HG03025 (cell line): ENCODE results near the gene WNT9A.

Experiments used
- ATAC-seq: cut with Tn5 transposase; IDR thresholded peaks from one replicate; pipeline ENCODE4 v1.9.1; 2021; ENCODE audit warnings: mild to moderate bottlenecking, moderate library complexity; ENCODE audit not compliant: unreplicated experiment, low FRiP score

The WNT9A gene

DNA sequence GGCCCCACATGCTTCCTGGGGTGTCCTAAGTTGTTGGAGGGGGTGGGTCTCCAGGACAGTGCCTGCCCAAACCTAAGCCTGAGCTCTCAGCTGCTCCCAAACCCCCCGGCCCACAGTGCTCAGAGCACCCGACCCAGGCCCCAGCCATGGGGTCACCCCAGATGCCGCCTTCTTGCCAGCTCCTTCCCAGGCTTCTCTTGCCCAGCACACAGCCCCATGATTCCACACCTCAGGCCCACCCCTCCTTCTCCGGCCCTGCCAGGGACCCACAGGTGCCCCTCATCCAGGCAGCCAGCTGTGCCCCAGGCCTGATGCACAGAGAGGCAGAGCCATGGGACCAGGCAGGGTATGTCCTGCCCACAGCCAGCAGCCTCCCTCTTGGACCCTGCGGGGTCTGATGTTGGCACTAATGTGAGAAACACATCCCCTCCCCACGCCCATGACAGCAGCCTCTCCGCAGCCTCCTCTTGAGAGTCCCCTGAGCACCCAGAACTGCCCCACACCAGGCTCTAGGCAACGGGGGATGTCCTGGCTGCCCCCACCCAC, 4.9 kb downstream of the WNT9A start:
- no peak for ATAC-seq

- ATAC-seq: no peak
Measured at GRCh38 chr1:227942021-227942715, 5.6 kb downstream of the WNT9A start.

DNA sequence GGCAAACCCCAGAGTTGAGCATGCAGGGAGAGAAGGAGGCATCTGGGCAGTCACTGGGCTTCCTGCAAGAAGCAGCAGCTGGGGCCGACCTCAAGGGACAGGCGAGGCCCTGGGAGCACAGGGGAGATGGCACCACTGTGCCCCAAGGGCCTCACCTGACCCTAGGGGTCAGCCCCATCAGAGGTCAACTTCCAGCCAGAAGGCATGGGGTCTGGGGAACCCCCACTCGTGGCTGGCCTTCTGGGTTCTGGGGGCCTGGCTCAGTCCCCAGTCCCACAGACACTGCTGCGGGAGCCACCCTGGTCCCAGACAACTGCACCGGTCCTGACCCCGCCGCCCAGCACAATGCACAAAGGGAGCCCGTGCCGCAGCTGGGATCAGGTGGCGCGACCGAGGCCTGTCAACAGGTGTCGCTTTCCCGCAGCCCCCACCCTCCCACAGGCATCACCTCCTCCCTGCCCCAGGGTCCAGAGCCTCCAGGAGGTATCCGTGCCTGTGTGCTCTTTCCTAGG, 6.2 kb downstream of the WNT9A start:
- ATAC-seq: no peak

- no peak for ATAC-seq
Measured at GRCh38 chr1:227940791-227941241, 6.9 kb downstream of the WNT9A start.

- no peak for ATAC-seq
Measured at GRCh38 chr1:227939791-227940771, 7.7 kb downstream of the WNT9A start.

GRCh38 chr1:227938911-227939790, 8.6 kb downstream of the WNT9A start:
- ATAC-seq: no peak

DNA sequence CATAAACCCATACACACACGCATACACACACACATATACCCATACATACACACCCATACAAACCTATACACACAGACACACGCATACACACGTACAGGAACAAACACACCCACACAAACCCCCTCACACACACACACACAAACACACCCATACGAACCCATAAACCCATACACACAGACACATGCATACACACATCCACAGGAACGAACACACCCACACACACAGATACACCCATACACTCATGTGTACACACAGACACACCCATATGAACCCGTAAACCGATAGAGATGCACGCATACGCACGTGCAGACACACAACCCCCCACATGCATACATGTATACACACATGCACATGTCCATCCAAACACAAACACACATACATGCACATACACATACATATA, 9.5 kb downstream of the WNT9A start:
- ATAC-seq: no peak

GRCh38 chr1:227937838-227938145, 9.9 kb downstream of the WNT9A start:
- no peak for ATAC-seq

GRCh38 chr1:227937031-227937837, 10.5 kb downstream of the WNT9A start:
- no peak for ATAC-seq

DNA sequence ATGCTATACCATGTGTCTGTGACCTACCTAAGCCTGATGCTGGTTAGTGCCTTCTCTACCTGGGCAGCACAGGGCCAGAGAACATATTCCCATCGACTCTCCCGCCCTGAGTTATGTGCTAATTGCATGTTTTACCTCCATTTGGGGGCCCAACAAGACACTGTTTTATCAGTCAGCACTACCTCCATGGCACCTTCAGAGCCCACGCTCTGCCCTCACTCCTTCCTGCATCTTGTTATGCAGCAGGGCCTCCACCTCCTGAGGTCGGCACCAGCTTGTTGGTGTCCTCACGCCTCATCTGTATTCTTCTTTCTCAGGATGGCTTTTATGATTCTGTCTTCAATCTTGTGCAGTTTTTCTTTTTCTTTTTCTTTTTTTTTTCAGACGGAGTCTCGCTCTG, 11.9 kb downstream of the WNT9A start:
- no peak for ATAC-seq

- no peak for ATAC-seq
Measured at GRCh38 chr1:227934476-227935313, 13.0 kb downstream of the WNT9A start.

- ATAC-seq: no peak
Measured at GRCh38 chr1:227929751-227930472, 17.8 kb downstream of the WNT9A start.

GRCh38 chr1:227928811-227929375, 18.8 kb downstream of the WNT9A start:
- ATAC-seq: no peak

- ATAC-seq: no peak
Measured at GRCh38 chr1:227927971-227928741, 19.6 kb downstream of the WNT9A start.

DNA sequence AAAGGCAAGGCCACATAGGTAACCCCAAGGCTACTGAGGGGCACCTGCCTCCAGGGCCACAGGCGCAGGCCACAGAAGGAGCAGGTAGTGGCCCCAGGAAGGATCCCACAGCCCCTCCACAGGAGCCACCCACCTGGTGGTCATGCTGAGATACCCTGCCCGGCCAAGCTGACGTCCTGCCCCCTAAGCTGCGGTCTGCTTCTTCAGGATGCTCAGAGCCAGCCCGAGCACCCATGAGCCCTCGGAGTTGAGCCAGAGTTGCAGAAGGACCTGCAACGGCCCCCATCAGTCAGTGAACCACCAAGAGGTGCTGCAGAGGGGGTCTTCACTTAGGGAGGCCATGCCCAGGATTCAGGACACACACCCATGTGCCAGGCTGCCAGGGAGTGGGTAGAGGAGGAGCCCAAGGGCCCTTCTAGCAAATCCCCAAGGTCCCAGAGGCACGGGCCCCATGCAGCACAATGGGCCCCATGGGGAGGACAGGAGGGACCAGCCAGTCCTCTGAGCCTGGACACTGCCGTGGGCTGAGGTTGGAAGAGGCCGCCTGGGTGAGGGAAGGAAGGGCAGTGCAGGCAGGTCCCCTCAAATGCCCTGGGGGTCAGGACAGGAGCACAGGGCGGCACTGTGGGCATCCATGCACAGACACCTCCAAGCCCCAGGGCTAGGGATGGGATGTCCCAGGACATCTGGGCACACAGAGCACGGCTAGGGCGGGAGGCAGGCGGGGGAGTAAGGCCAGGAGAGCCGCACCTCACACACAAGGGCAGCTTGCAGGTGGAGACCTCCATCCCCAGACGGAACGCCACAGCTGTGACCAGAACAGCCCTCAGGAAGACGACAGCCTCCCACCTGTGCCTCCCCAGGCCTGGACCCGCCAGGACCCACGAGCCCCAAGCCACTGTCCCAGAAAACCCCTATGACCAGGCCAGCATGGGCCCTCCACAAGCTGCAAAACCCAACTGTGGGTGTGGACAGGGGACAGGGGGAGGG, 20.5 kb downstream of the WNT9A start:
- ATAC-seq: no peak
